ENCODE results near the gene ARPC4.
A peak's percentile ranks its signal among the peaks of the same experiment; 100 is the strongest.

Gene ARPC4

DNA sequence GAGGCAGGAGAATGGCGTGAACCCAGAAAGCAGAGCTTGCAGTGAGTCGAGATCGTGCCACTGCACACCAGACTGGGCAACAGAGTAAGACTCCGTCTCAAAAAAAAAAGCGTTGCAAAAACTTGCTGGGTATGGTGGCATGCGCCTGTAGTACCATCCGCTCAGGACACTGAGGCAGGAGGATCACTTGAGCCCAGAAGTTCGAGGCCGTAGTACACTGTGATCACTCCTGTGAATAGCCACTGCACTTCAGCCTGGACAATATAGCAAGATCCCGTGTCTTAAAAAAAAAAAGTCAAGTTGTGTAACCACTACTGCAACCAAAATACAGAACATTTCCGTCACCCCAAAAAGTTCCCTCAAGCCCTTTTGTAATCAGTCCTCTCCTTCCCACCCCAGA, 1.5 kb downstream of the ARPC4 start:
- no peak for DNase-seq

DNA sequence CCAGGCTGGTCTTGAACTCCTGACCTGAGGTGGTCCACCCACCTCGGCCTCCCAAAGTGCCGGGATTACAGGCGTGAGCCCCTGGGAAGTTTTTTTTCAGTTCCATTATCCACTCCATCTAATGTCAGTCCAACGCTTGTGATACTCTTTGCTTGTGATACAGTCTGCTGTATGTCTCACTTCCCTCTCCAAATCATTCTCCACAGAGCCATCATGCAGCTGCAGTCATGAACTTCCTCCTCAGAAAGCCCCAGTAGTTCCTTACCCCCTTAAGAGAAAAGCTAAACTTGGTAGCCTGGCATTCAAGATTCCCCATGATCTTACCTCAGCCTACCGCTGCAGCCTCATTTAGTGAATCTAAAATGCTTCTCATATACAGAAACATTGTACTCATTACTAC, 2.3 kb downstream of the ARPC4 start:
- no peak for DNase-seq

DNA sequence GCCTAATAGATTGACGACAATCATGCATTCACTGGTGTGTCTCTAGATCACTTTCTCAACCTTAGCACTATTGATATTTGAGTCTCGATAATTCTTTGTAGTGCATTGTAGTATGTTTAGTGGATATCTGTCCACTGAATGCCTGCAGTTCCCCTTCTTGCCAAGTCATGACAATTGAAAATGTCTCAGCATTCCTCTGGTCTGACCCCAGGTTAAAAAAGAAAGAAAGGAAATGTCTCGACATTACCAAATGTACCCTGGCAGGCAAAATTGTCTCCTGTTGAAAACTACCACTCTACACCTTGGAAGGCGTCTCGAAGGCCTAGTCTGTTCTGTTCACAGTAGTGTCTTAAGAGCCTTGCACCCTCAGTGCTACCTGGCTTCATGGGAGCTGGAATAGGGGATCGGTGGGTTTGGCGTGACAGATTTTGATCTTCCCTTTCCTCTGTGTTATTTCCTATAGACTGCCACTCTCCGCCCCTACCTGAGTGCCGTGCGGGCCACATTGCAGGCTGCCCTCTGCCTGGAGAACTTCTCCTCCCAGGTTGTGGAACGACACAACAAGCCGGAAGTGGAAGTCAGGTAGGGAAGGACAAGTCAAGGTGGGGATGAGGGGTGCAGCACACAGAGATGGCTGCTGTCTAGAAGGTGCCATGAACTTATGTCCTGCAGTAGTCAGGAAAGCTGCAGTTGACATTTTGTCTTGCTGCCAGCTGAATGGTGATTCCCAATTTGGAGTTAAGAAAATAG, 4.5 kb downstream of the ARPC4 start:
- DNase-seq, result no peak

DNA sequence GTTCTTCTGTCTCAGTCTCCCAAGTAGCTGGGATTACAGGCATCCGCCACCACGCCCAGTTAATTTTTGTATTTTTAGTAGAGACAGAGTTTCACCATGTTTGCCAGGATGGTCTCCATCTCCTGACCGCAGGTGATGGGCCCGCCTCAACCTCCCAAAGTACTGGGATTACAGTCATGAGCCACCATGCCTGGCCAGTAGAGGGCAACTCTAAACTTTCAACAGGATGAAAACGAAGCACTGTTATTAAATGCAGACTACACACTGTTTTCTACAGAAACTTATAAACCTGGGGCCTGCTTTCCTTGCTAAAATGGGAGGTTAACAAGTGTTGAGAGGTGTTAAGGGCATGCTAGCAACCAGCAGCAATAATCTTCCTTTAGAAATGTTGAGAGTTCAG, 7.6 kb downstream of the ARPC4 start:
- no peak for DNase-seq

DNA sequence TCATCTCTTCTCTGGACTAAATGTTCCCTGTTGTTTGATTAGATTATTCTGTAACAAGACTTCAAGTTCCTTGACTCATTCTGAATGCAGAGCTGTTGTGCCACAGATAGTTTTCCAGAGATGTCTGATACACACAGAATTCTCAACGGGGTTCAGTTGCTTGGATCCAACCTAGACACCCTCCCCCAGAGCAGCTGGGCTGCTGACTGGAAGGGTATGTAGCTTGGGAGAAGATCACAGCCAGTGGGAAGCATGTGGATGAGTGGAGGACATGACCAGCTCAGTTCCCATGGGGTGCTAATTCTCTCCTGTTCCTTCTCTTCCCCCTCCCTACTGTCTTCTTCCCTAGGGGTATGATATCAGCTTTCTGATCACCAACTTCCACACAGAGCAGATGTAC, 10.6 kb downstream of the ARPC4 start:
- no peak for DNase-seq

DNA sequence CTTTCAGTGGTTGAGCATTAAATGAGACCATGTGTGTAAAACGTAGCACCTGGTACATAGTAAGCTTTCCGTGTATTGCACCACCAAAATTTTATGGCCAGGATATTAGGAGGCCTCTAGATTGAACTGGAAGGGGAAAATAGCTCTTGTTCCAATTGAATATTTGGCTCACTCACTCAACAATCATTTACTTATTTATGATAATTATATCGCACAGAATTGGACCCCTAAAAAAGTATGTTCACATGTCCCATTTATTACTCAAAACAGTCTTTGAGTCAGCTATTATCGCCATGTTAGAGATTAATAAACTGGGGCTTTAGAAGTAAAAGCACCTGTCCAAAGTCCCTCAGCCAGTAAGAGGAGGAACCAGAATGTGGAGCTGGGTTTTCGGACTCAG, 12.1 kb downstream of the ARPC4 start:
- no peak for DNase-seq

DNA sequence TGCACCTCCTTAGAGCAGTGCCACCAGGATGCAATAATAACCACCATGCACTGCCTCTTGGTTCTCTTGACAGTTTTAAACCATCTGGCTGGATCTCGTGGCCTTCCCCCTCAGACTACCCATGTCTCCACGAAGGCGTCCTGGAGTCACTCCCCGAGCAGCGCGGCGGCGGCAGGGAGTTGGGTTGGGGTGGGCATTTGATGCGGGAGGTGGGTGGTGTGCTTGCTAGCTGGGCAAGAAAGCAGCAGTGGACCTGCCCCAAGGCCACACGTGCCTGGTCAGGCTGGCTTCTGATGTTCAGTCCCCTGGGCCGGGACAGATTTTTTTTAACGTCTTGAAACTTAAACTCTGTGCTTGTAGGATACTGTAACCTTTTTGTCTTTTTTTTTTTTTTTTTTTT, 13.3 kb downstream of the ARPC4 start:
- DNase-seq, result no peak

DNA sequence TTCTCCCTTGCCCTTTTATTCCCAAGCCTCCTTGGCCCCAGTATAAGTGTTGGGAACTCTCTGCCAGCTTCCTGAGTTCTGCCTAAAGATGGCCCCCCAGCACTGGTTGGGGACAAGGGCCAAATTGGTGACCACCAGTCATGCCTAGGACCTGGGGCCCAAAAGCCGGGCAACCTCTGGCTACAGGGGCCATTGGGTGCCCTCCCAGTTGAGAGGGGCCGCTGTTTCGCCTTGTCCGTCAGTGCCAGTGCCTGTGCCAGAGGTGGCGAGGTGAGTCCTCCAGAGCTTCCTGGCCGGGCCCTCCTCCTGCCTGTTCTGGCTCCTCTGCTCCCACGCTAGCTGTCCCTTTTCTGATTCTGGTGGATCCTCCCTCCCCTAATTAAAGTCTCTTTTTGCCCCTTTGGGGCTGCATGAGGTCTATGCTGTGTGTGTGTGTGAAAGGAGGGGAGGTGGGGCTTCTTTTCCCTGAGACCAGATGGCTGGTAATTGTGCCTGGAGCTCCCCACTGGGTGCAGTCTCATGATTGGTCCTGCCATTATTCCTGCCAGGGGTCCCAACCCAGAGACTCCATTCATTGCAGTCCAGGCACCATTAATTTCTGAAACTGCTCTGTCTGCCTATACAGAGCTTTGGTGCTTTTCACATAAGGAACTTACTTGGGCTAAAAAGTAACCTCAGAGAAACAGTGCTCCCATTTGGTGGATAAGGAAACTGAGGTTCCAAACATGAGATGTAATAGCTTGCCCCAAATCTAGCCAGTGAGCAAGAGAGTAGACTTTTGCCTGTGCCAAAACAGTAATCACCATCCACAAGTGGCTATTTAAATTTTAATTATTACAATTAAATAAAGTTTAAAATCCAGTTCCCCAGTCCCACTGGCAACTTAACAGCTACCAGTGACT, 14.1 kb downstream of the ARPC4 start:
- DNase-seq, result no peak

DNA sequence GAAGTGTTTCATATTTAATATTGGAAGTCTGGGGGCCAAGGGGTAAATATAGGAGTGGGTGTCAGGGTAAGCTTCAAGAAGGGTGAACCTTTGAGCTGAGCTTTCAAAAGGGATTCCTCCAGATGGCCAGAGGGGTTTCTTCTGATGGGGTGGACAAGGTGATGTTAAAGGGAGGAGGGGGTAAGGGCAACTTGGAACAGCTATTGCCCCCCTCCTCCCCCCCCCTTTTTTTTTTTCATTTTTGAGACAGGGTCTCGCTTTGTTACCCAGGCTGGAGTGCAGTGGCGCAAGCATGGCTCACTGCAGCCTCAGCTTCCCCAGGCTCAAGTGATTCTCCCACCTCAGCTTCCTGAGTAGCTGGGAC, 15.1 kb downstream of the ARPC4 start:
- DNase-seq, result no peak

DNA sequence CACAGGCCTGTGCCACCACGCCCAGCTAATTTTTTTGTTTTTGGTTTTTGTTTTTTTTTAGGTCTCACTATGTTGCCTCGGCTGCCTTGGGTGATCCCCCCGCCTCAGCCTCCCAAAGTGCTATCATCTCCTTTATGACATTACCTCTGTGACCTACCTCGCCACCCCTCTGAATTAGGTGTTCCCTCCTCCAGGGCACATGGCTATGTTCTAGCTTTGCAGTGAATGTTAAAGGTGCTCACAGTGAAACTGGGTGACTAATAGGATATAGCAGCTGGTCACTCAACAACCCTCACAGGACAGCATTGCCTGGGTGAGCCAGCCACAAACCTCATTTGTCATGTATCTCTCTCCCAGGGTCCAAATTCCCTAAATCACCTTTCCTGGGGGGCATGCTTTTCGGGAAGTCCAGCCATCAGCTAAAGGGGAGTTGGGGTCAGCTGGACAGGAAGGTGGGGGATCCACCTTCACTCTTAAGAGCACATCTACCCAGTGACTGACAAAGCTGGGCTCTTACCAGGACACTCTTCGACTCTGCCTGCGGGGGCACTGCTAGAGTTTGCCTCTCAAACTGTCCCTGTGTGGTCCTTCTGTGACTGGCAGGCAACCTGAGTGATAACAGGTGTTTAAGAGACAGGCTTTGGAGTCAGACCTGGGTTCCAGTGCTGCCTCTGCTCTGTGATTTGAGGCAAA, 15.6 kb downstream of the ARPC4 start:
- DNase-seq, result no peak

DNA sequence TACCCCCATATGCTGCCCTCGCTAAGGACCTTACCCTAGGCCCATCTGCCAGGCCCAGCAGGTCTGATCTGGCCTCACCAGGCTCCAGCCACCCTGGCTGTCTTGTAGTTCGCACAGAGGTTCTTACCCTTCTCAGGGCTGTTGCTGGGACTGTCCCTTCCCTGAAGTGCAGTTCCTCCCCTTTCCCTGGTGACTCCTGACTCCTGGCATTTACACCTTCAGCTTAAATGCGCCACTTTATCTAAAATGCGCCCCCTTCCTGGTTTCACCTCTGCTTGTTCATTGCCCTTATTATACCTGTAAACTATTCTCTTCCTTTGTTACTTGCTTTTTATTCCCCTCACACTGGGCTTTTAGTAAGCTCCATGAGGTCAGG, 16.3 kb downstream of the ARPC4 start:
- DNase-seq, result no peak

DNA sequence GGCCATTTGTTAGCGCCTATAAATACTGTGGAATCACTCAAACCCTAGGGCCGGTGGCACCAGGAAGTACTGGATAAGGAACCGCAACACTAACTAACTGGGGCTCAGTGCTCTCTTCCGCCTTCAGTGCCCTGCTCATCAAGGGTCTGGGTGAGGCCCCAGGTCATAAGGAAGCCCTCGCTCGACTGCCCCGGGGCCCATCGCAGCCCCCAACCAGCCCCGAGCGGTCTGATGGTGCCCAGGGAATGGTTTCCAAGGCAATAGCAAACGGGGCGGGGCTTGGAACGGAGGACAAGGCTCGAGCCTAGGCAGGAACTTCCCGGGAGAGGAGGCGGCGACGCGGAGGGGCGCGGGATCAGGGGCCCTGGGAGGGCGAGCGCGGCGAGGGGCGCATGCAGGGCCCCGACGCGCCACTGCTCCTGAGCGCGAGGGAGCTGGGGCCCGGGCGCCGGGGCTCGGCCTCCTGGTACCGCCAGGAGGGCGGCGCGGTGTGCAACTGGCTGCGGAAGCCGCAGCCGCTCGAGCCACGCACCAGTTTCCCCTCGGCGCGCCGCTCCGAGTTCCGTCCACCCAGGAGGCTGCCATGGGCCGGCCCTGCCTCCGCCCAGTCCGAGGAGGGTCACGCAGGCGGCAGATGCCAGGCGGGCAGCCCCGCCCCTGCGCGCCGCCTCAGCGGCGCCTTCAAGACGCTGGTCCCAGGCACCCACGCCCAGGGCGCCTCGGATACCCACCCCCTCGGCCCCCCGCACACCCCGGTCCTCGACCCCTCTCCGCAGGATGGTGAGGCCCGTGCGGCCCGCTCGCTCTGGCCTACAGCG, 16.9 kb downstream of the ARPC4 start, which contains the start of gene TTLL3:
TSS of gene TTLL3 (plus strand) at position 648 of the 818 bp plus-strand sequence. CDS start 400 bp downstream, outside the sequence.
- DNase-seq, result peak; percentile 46

DNA sequence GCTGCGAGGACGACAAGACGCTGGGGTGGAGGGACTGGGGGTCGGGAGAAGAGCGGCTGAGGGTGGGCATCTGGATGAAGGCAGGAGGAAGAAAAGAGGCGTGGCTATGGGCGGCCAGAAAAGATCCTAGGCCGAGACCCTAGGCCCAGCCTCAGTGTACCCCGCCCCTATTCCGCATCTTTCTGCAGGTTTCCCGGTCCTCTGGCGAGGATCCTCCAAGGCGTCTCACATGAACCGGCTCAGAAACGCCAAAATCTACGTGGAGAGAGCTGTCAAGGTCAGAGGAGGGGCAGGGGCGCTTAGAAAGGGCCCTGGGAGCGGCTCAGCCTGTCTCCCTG, 17.5 kb downstream of the ARPC4 start:
- no peak for DNase-seq

DNA sequence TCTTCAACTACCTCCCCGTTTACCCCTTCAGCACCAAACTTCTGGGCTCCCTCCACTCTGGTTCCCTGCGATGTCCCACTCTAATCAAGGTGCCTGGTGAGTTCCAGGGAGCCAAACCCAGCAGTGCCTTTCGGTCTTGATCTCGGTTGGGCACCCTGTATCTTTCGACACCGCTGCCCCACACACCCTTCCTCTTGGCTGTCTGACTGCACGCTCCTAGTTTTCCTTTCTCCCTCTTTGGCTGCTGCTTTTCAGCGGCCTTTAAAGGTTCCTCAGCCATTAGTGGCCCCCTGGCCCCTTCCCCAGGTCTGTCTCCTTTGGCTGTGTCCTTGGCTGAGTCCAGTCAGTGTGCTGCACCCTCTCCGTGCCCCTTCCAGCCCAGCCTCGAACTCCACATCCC, 18.0 kb downstream of the ARPC4 start:
- no peak for DNase-seq

DNA sequence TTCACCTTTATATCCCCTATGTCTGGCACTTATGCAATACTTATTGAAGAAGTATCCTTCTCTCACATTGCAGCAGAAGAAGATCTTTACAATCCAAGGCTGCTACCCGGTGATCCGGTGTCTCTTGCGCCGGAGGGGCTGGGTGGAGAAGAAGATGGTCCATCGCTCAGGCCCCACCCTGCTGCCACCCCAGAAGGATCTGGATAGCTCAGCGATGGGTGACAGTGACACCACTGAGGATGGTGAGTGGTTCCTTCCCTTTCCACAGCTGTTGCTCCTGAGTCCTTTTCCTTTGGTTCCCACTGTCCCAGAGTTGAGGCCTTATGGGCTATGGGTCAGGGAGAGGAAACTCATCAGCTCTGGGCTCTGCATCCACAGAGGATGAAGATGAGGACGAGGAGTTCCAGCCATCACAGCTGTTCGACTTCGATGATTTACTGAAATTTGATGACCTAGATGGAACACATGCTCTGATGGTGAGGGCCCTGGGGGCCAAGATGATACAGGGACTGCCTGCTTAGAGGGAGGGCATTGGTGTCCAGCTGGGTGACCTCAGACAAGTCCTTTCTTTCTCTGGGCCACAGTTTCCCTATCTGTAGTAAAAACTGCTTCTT, 20.1 kb downstream of the ARPC4 start:
- no peak for DNase-seq

DNA sequence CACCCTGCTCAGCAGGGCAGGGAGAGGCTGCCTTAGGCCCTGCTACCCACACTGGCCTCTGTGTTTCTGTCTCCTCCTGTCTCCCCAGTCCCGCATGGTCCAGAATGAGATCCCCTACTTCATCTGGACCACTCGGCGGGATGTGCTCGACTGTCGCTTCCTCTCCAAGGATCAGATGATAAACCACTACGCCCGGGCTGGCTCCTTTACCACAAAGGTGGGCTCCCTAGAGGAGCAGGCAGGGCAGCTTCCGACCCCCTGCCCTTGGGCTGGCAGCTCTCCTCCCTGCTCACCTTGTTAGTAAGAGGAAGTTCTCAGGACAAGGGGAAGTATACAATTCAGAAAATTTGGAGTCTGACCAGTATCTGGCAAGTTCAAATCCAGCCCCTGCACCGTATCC, 23.1 kb downstream of the ARPC4 start:
- DNase-seq, result no peak

DNA sequence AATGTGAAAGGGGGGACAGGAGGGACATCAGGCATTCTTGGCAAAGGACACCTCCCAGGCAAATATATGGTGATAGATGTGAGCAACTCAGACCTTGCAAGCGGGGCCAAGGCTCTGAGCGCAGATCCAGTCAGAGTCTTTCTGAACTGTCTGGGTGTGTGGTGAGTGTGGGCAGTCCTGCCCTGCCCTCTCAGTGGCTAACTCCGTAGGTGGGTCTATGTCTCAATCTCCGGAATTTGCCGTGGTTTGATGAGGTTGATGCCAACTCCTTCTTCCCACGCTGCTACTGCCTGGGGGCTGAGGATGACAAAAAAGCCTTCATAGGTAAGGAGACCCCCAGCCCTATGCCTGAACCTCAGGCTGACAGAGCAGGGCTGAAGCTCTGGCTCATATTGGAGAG, 24.6 kb downstream of the ARPC4 start:
- no peak for DNase-seq

DNA sequence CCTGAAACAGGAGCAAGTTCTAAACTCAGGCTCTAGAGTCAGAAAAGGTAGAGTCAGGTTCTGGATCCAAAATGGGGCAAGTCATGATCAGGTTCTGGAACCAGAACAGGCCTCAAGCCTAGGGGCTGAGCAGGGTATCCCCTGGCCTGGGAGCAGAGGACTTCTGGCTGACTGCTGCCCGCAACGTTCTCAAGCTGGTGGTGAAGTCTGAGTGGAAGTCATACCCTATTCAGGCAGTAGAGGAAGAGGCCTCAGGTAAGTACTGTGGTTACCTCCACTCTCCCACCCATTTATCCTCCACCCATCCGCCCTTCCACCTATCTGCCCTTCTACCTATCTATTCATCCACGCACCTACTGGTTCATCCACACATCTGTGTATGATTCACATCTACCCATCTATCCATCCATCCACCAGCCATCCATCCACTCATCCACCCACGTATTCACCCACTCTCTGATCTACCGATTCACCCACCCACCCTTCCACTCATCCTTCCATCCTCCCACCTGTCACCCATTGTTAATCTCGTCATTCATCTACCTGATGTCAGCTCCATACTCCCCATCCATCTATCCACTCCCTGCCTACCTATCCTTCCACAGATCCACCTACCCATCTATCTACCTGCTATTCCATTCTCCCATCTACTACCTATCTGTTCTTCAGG, 25.9 kb downstream of the ARPC4 start:
- DNase-seq, result no peak

DNA sequence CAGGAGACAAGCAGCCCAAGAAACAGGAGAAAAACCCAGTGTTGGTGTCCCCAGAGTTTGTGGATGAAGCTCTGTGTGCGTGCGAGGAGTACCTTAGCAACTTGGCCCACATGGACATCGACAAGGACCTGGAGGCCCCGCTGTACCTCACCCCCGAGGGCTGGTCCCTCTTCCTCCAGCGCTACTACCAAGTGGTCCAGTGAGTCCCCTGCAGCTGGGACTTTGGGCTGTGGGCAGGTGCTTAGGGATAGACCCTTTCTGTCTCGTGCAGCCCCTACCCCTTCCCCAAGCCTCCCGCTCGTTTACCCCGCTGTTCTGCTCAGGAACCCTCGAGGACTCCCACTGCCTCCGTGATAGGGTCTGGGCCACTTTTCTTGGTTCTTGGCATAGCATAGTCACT, 27.7 kb downstream of the ARPC4 start:
- DNase-seq, result no peak

DNA sequence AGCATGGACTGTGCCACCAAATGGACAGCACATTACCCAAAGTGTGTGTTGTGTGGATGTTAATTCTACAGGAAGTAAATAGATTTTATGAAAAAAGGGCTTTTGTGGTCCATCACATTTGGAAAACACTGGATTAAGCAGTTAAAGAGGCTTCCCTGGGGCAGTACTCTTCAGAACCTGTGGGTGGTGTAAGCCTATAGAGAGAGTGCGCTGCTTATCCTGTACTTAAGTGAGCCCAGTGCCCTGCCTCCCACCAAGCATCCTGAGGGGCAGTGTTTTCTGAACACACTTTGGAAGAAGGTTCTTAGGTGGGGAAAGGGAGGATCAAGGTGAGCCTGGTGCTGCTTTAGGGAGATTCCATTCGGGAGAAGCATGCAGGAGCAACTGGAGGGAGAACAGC, 28.1 kb downstream of the ARPC4 start:
- DNase-seq, result no peak

DNA sequence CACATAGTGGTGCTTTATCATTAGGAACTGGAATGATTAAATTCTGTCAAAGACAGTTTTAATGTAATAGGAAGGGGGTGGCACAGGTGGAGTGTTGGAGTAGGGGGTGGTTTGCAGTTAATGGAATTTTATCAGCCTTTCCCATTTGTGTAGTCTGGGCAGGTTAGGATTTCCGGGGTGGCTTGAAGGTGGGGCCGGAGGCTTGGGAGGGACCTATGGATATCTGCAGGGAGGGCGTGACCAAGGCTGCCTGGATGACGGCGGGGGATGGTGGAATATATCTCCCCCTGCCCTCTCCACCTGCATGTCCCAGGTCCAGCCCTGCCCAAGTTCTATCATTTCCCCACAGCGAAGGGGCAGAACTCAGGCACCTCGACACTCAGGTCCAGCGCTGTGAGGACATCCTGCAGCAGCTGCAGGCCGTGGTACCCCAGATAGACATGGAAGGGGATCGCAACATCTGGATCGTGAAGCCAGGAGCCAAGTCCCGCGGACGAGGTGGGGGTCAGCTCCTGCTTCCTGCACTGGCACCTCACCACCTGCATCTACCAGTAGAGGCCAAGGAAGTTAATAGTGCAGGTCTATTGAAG, 32.7 kb downstream of the ARPC4 start:
- no peak for DNase-seq

Data from NCI-H1105 (cell line).